ENCODE data around the gene PTGDR2.

PTGDR2 gene

GRCh38 chr11:60874421-60875365, 18.9 kb upstream of the PTGDR2 start:
- H3K4me3 ChIP-seq (replicated peaks; ENCODE audit: low read depth, low read length): no peak overlapping the region
- no peak for DNase-seq (ENCODE audit: extremely low read depth, low read depth)
- no peak for TF ChIP-seq CTCF (IDR thresholded peaks at IDR 0.05; ENCODE audit: low read depth, low read length, missing control alignments)

DNA sequence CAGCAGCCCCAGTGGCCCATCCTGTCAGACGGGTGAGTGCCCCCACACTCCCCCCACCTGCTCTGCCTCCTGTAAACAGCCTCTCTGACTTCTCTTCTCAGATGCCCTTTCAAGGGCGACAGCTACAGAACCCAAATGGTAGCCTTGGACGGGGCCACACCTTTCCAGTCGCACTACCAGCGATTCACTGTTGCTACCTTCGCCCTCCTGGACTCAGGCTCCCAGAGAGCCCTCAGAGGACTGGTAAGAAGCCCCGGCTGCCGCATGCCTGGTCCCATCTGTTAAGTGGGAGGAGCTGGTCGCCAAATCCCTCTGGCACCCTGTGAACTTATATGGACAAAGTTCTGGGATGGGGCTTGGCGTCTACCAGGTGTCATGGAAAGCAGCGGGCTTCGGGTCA, 17.8 kb upstream of the PTGDR2 start:
- no peak overlapping the region for H3K4me3 ChIP-seq (replicated peaks; ENCODE audit: low read depth, low read length)
- TF ChIP-seq CTCF (IDR thresholded peaks at IDR 0.05; ENCODE audit: low read depth, low read length, missing control alignments): no peak
- no peak for DNase-seq (ENCODE audit: extremely low read depth, low read depth)

- no peak overlapping the region for H3K4me3 ChIP-seq (replicated peaks; ENCODE audit: low read depth, low read length)
- no peak for TF ChIP-seq CTCF (IDR thresholded peaks at IDR 0.05; ENCODE audit: low read depth, low read length, missing control alignments)
- DNase-seq (ENCODE audit: extremely low read depth, low read depth): peak; percentile 47
Measured at GRCh38 chr11:60872961-60873524, 17.3 kb upstream of the PTGDR2 start.

- H3K4me3 ChIP-seq (replicated peaks; ENCODE audit: low read depth, low read length): no peak overlapping the region
- DNase-seq (ENCODE audit: extremely low read depth, low read depth): peak; percentile 31
- no peak for TF ChIP-seq CTCF (IDR thresholded peaks at IDR 0.05; ENCODE audit: low read depth, low read length, missing control alignments)
Measured at GRCh38 chr11:60872124-60872960, 16.6 kb upstream of the PTGDR2 start.

DNA sequence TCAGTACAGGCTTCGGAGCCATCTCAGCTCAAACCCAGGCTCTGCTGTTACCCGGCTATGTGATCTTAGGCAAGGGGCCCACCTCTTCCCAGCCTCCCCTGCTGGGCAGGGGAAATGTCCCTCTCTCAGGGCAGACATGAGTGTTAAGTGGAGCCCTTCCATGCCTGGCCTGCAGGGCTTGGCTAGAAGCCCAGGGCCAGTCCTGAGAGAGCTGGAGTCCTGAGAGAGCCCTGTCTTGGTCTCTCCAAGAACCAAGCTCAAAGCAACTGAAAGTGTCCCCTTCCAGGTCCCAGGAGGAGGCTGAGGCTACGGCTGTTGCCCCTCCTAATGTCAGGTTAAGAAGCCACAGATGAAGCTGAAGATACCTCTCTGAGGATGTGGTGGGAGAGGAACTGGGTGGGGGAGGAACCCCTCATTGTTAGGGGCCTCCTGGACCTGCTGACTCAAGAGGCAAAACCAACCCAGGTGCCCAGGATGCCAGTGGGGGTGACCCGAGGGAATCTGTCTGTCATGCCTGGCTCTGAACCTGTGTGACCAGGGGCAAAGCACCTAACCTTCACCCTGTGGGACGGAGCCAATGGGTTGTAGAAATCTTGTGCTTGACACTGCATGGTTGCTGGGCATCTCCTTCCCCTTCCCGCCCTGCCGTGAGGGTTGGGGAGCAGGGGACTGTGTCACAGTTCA, 15.8 kb upstream of the PTGDR2 start:
- no peak overlapping the region for H3K4me3 ChIP-seq (replicated peaks; ENCODE audit: low read depth, low read length)
- TF ChIP-seq CTCF (IDR thresholded peaks at IDR 0.05; ENCODE audit: low read depth, low read length, missing control alignments): no peak
- no peak for DNase-seq (ENCODE audit: extremely low read depth, low read depth)

GRCh38 chr11:60870733-60871377, 15.1 kb upstream of the PTGDR2 start:
- H3K4me3 ChIP-seq (replicated peaks; ENCODE audit: low read depth, low read length): no peak overlapping the region
- TF ChIP-seq CTCF (IDR thresholded peaks at IDR 0.05; ENCODE audit: low read depth, low read length, missing control alignments): no peak
- no peak for DNase-seq (ENCODE audit: extremely low read depth, low read depth)

Data from HFF-Myc (cell line).